D341Med (cell line): ENCODE measurements around the gene MRPS10.
"Not testable (repeated sequence)": the region's sequence is repeated elsewhere in the genome, so short reads cannot be mapped to it uniquely, and the experiment has no call there.

Source experiments
- DNase-seq: peaks from one replicate; pipeline ENCODE4 v3.0.0; 2012; ENCODE audit warnings: low spot score

Gene MRPS10

GRCh38 chr6:42237857-42238256 lies 20.2 kb upstream of the MRPS10 start:
- no peak for DNase-seq

GRCh38 chr6:42236682-42237473 lies 19.2 kb upstream of the MRPS10 start:
- DNase-seq: no peak

- no peak for DNase-seq
Measured at GRCh38 chr6:42236030-42236429, 18.4 kb upstream of the MRPS10 start.

GRCh38 chr6:42232035-42232434 lies 14.4 kb upstream of the MRPS10 start:
- no peak for DNase-seq

GRCh38 chr6:42230345-42231321 lies 13.0 kb upstream of the MRPS10 start:
- DNase-seq: peak; percentile 52

- no peak for DNase-seq
Measured at GRCh38 chr6:42229506-42230119, 12.0 kb upstream of the MRPS10 start.

GRCh38 chr6:42228305-42228704 lies 10.6 kb upstream of the MRPS10 start:
- no peak for DNase-seq

GRCh38 chr6:42227173-42227850 lies 9.7 kb upstream of the MRPS10 start:
- DNase-seq: no peak

GRCh38 chr6:42226645-42227143 lies 9.0 kb upstream of the MRPS10 start:
- no peak for DNase-seq

- no peak for DNase-seq
Measured at GRCh38 chr6:42226161-42226611, 8.5 kb upstream of the MRPS10 start.

GRCh38 chr6:42225419-42225818 lies 7.8 kb upstream of the MRPS10 start:
- no peak for DNase-seq

GRCh38 chr6:42225029-42225339 lies 7.3 kb upstream of the MRPS10 start:
- DNase-seq: no peak

- DNase-seq: no peak
Measured at GRCh38 chr6:42224222-42225028, 6.8 kb upstream of the MRPS10 start.

GRCh38 chr6:42222448-42222847 lies 4.8 kb upstream of the MRPS10 start:
- no peak for DNase-seq

- no peak for DNase-seq
Measured at GRCh38 chr6:42221546-42221945, 3.9 kb upstream of the MRPS10 start.

- no peak for DNase-seq
Measured at GRCh38 chr6:42220807-42221206, 3.1 kb upstream of the MRPS10 start.

GRCh38 chr6:42217157-42217518 lies 523 bp downstream of the MRPS10 start:
- no peak for DNase-seq

- not testable (repeated sequence) for DNase-seq
Measured at GRCh38 chr6:42216495-42216894, 1.2 kb downstream of the MRPS10 start.

GRCh38 chr6:42212442-42212841 lies 5.2 kb downstream of the MRPS10 start:
- DNase-seq: no peak

- DNase-seq: no peak
Measured at GRCh38 chr6:42211726-42212125, 5.9 kb downstream of the MRPS10 start.

GRCh38 chr6:42210551-42210950 lies 7.1 kb downstream of the MRPS10 start:
- no peak for DNase-seq
